Measurements from ENCODE around the gene ANKRD33. TPM values are rescaled to one million over a fixed set of nuclear protein-coding genes. Genes with fewer than 3 reads are reported as not detected.
"Not testable (repeated sequence)": the region's sequence is repeated elsewhere in the genome, so short reads cannot be mapped to it uniquely, and the experiment has no call there.

Gene ANKRD33
- polyA plus RNA-seq, 10 donors: 0.05 to 0.18 TPM; not detected in 8

- DNase-seq: no peak
Observed at GRCh38 chr12:51874000-51874399, 13.9 kb upstream of the ANKRD33 start.

GRCh38 chr12:51874486-51874885, 13.4 kb upstream of the ANKRD33 start:
- no peak for DNase-seq

GRCh38 chr12:51879102-51879501, 8.8 kb upstream of the ANKRD33 start:
- no peak for DNase-seq

GRCh38 chr12:51883295-51883694, 4.6 kb upstream of the ANKRD33 start:
- DNase-seq: no peak

GRCh38 chr12:51883998-51884675, 3.8 kb upstream of the ANKRD33 start:
- DNase-seq: no peak

GRCh38 chr12:51884676-51885229, 3.1 kb upstream of the ANKRD33 start:
- DNase-seq: no peak

GRCh38 chr12:51885294-51886020, 2.4 kb upstream of the ANKRD33 start:
- DNase-seq: not testable (repeated sequence)

GRCh38 chr12:51886021-51886710, 1.7 kb upstream of the ANKRD33 start:
- peak; percentile 81 to 93 (median 87) for DNase-seq

GRCh38 chr12:51888316-51889215, 663 bp downstream of the ANKRD33 start:
- DNase-seq: no peak

- DNase-seq: no peak
Observed at GRCh38 chr12:51889216-51890132, 1.6 kb downstream of the ANKRD33 start.

- DNase-seq: no peak
Observed at GRCh38 chr12:51890133-51890464, 2.2 kb downstream of the ANKRD33 start.

GRCh38 chr12:51890511-51891171, 2.7 kb downstream of the ANKRD33 start:
- no peak for DNase-seq

GRCh38 chr12:51891843-51892242, 3.9 kb downstream of the ANKRD33 start:
- DNase-seq: no peak

- no peak for DNase-seq
Observed at GRCh38 chr12:51893786-51894185, 5.9 kb downstream of the ANKRD33 start.

GRCh38 chr12:51895378-51896135, 7.7 kb downstream of the ANKRD33 start:
- no peak for DNase-seq

GRCh38 chr12:51896236-51896635, 8.3 kb downstream of the ANKRD33 start:
- DNase-seq: no peak

- no peak for DNase-seq
Observed at GRCh38 chr12:51897181-51897580, 9.3 kb downstream of the ANKRD33 start.

- no peak for DNase-seq
Observed at GRCh38 chr12:51898506-51898905, 10.6 kb downstream of the ANKRD33 start.

GRCh38 chr12:51898937-51899336, 11.0 kb downstream of the ANKRD33 start:
- no peak for DNase-seq

All from muscle of back (tissue), 11 donors.